MG63 (cell line): Measurements from ENCODE around the gene SCAND1. TPM values are rescaled to one million over a fixed set of nuclear protein-coding genes. Genes with fewer than 3 reads are reported as not detected.
A peak's percentile ranks its signal among the peaks of the same experiment; 100 is the strongest.
"Not testable (repeated sequence)": the region's sequence is repeated elsewhere in the genome, so short reads cannot be mapped to it uniquely, and the experiment has no call there.

Source experiments
- DNase-seq: peaks from one replicate; pipeline ENCODE4 v3.0.0-alpha.2; 2020
- H3K27me3 ChIP-seq: fragments of 250-450 bp; sonication (Bioruptor Pico); 2 replicates; pipeline ENCODE4 v1.5.1; 2020; ENCODE audit warnings: mild to moderate bottlenecking, moderate library complexity
- H3K36me3 ChIP-seq: fragments of 250-450 bp; sonication (Bioruptor Pico); 2 replicates; pipeline ENCODE4 v1.5.1; 2020; ENCODE audit warnings: mild to moderate bottlenecking, moderate library complexity
- H3K4me3 ChIP-seq: fragments of 250-450 bp; sonication (Bioruptor Pico); 2 replicates; pipeline ENCODE4 v1.5.1; 2020; ENCODE audit warnings: mild to moderate bottlenecking, moderate library complexity
- H3K9me3 ChIP-seq: fragments of 250-450 bp; sonication (Bioruptor Pico); 2 replicates; pipeline ENCODE4 v1.5.1; 2020; ENCODE audit warnings: mild to moderate bottlenecking, moderate library complexity
- total RNA-seq: library from RNA; depleted of rRNA; stranded (reverse); fragments of >200 nt; shearing (Covaris generic); gene quantifications from 2 replicates; pipeline ENCODE4 v1.2.3, GENCODE V29; 2014; ENCODE audit warnings: low replicate concordance

The SCAND1 gene
- total RNA-seq, 1 experiment from 2014 or later = 79.0 TPM

GRCh38 chr20:35972462-35972861 lies 18.2 kb upstream of the SCAND1 start:
- Histone ChIP-seq H3K4me3 (no peak overlapping the region), H3K27me3 (no peaks in the 10 kb centered on the region), H3K36me3 (no peaks in the 10 kb centered on the region), H3K9me3 (no peaks in the 10 kb centered on the region)
- DNase-seq = no peak

- DNase-seq = no peak
- H3K27me3 ChIP-seq = no peaks in the 10 kb centered on the region
- no peak overlapping the region for H3K4me3 ChIP-seq
- H3K36me3 ChIP-seq = no peaks in the 10 kb centered on the region
- no peaks in the 10 kb centered on the region for H3K9me3 ChIP-seq
Observed at GRCh38 chr20:35971981-35972380, 17.7 kb upstream of the SCAND1 start.

- DNase-seq = no peak
- Histone ChIP-seq H3K4me3 (no peak overlapping the region), H3K27me3 (no peaks in the 10 kb centered on the region), H3K9me3 (no peaks in the 10 kb centered on the region), H3K36me3 (no peaks in the 10 kb centered on the region)
Observed at GRCh38 chr20:35968930-35969329, 14.6 kb upstream of the SCAND1 start.

GRCh38 chr20:35967979-35968640 lies 13.8 kb upstream of the SCAND1 start, which contains the start of gene CNBD2:
CNBD2 (plus strand) TSS chr20:35968590; CDS start chr20:35968763, 173 bp downstream.
- DNase-seq = no peak
- Histone ChIP-seq H3K36me3 (no peaks in the 10 kb centered on the region), H3K27me3 (no peaks in the 10 kb centered on the region), H3K9me3 (no peaks in the 10 kb centered on the region), H3K4me3 (no peak within 1 kb of the TSS)

- H3K9me3 ChIP-seq = no peaks in the 10 kb centered on the region
- DNase-seq = no peak
- H3K4me3 ChIP-seq = no peak overlapping the region
- H3K27me3 ChIP-seq = no peaks in the 10 kb centered on the region
- no peaks in the 10 kb centered on the region for H3K36me3 ChIP-seq
Observed at GRCh38 chr20:35963878-35964277, 9.6 kb upstream of the SCAND1 start.

GRCh38 chr20:35959291-35959690 lies 5.0 kb upstream of the SCAND1 start:
- not testable (repeated sequence) for H3K36me3 ChIP-seq, DNase-seq, H3K9me3 ChIP-seq, H3K4me3 ChIP-seq, H3K27me3 ChIP-seq

- H3K36me3 ChIP-seq = peaks cover 21% of the 10 kb centered on the region
- DNase-seq = no peak
Observed at GRCh38 chr20:35956616-35957015, 2.3 kb upstream of the SCAND1 start.

GRCh38 chr20:35954907-35955251 lies 577 bp upstream of the SCAND1 start:
- DNase-seq = peak; percentile 17
- H3K9me3 ChIP-seq = no peaks in the 10 kb centered on the region

More at GRCh38 chr20:35956616-35957015, 2.3 kb upstream of the SCAND1 start:
- Histone ChIP-seq H3K9me3 (no peaks in the 10 kb centered on the region), H3K27me3 (no peaks in the 10 kb centered on the region), H3K4me3 (no peak overlapping the region)

GRCh38 chr20:35953387-35954199 lies 709 bp downstream of the SCAND1 start:
- Histone ChIP-seq H3K36me3 (peaks cover 40% of the 10 kb centered on the region), H3K27me3 (no peaks in the 10 kb centered on the region), H3K9me3 (no peaks in the 10 kb centered on the region), H3K4me3 (peak overlapping the region; percentile 97)
- peak; percentile 53 for DNase-seq

More at GRCh38 chr20:35954907-35955251, 577 bp upstream of the SCAND1 start:
- Histone ChIP-seq H3K4me3 (peak overlapping the region; percentile 97), H3K36me3 (peaks cover 28% of the 10 kb centered on the region), H3K27me3 (no peaks in the 10 kb centered on the region)

GRCh38 chr20:35952480-35953386 lies 1.6 kb downstream of the SCAND1 start:
- Histone ChIP-seq H3K9me3 (no peaks in the 10 kb centered on the region), H3K27me3 (no peaks in the 10 kb centered on the region), H3K36me3 (peaks cover 49% of the 10 kb centered on the region), H3K4me3 (peak overlapping the region; percentile 97)
- peak; percentile 50 for DNase-seq

- DNase-seq, H3K4me3 ChIP-seq, H3K27me3 ChIP-seq, H3K9me3 ChIP-seq: not testable (repeated sequence)
- H3K36me3 ChIP-seq = peaks cover 55% of the 10 kb centered on the region
Observed at GRCh38 chr20:35952080-35952479, 2.2 kb downstream of the SCAND1 start.

GRCh38 chr20:35950093-35950492 lies 4.2 kb downstream of the SCAND1 start:
- DNase-seq = no peak
- no peaks in the 10 kb centered on the region for H3K9me3 ChIP-seq
- no peak overlapping the region for H3K4me3 ChIP-seq
- H3K27me3 ChIP-seq = no peaks in the 10 kb centered on the region
- H3K36me3 ChIP-seq = peaks cover 66% of the 10 kb centered on the region

- peaks cover 72% of the 10 kb centered on the region for H3K36me3 ChIP-seq
- H3K9me3 ChIP-seq = no peaks in the 10 kb centered on the region
- no peak overlapping the region for H3K4me3 ChIP-seq
- no peaks in the 10 kb centered on the region for H3K27me3 ChIP-seq
- no peak for DNase-seq
Observed at GRCh38 chr20:35947907-35948306, 6.4 kb downstream of the SCAND1 start.

GRCh38 chr20:35947489-35947888 lies 6.8 kb downstream of the SCAND1 start:
- peaks cover 74% of the 10 kb centered on the region for H3K36me3 ChIP-seq
- peak; percentile 20 for DNase-seq
- no peak overlapping the region for H3K4me3 ChIP-seq
- H3K27me3 ChIP-seq = no peaks in the 10 kb centered on the region
- H3K9me3 ChIP-seq = no peaks in the 10 kb centered on the region

GRCh38 chr20:35942243-35942642 lies 12.1 kb downstream of the SCAND1 start:
- Histone ChIP-seq H3K36me3 (peaks cover 83% of the 10 kb centered on the region), H3K9me3 (no peaks in the 10 kb centered on the region), H3K27me3 (no peaks in the 10 kb centered on the region), H3K4me3 (no peak overlapping the region)
- DNase-seq = no peak

GRCh38 chr20:35941620-35942019 lies 12.7 kb downstream of the SCAND1 start:
- no peaks in the 10 kb centered on the region for H3K9me3 ChIP-seq
- no peak for DNase-seq
- H3K4me3 ChIP-seq = no peak overlapping the region
- H3K36me3 ChIP-seq = peaks cover 77% of the 10 kb centered on the region
- H3K27me3 ChIP-seq = no peaks in the 10 kb centered on the region

GRCh38 chr20:35939264-35939663 lies 15.0 kb downstream of the SCAND1 start:
- no peaks in the 10 kb centered on the region for H3K9me3 ChIP-seq
- no peak overlapping the region for H3K4me3 ChIP-seq
- H3K36me3 ChIP-seq = peaks cover 76% of the 10 kb centered on the region
- no peak for DNase-seq
- H3K27me3 ChIP-seq = no peaks in the 10 kb centered on the region
